LNCAP (cell line): ENCODE measurements around the gene CSF2.

Experiments used
- CTCF ChIP-seq: fragments of 450-650 bp; IDR thresholded peaks from 2 replicates; pipeline ENCODE4 v1.5.1; 2017; ENCODE audit warnings: mild to moderate bottlenecking

The CSF2 gene

DNA sequence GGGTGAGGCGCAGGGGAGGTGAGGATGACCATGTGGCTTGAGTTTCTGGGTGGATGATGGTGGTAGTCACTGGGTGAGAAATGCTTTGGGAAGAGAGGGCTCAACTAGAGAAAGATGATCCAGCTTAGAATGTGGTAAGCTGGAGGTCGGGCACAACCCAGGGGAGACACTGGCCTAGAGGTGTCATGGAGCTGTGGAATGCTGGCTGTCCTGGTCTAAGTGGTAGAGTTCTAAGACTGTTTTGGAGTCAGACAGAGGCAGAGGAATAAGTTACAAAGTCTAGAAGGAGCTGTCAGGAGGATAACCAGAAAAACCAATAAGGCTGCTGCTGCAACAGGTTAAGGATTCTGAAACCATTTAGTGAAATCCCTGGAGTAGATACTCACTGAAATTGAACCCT lies 43.0 kb upstream of the CSF2 start:
- no peak for TF ChIP-seq CTCF

DNA sequence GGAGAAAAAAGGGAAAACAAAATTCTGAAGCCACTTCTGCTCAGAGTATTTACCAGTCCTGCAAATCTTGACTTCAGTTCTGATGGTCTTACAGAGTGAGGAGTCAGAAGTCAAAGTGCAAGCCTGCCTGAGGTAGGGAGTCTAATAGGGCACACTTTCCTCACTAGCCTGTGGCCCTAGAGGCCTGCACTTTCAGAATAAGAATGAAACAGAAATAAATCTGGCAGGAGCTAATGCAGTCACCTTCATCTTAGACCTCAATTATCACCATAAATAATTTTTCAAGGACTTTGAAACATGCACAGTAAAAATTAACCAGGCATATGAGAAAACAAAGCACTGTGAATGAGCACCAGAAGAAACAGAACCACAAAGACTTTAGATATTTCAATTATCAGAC lies 41.4 kb upstream of the CSF2 start:
- TF ChIP-seq CTCF: no peak

DNA sequence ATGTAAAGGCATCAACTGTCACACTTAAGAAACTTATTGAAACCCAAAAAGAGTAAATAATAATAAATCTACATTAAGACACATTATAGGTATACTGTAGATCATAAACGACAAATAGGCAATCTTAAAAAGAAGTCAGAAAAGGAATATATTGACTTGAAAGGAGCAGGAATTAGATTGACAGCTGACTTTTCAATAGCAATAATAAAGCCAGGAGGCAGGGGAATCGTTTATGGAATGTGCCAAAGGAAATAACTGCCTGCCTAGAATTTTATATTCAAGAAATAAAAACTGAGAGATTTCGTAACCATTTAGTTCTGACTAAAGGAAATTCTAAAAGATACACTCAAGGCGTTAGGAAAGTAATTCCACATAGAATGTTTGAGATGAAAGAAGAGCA lies 40.5 kb upstream of the CSF2 start:
- TF ChIP-seq CTCF: no peak

DNA sequence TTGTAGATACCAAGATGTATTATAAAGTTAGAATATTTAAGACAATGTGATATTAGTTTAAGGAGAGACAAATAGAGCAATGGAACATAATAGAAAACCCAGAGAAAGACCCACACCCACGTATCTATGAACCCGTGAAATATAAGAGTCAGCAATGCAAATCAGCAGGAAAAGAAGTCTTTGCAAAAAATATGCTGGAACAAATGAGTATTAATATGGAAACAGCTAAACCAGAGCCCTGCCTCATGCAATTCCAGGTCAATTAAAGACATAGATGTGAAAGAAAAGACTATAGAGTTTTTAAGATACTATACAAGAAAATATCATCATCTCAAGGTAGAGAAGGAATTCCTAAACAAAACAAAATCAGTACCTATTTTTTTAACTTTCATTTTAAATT lies 36.2 kb upstream of the CSF2 start:
- TF ChIP-seq CTCF: no peak

DNA sequence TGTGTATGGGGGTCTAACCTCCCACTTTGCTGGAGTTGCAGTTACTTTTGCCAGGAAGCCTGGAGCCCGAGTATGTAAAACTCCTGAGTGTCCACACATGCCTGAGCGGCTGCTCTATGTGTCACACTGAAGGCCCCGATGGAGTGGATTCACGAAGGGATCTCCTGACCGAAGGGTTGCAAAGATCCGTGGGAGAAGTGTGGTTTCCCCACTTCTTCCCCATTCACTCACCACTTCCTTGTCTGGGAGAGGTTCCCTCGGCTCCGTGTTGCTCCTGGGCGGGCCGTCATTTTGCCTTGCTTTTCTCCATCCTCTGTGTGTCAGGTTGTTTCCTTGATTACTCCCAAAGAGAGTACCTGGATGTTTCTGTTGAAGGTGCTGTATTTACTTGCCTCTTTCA lies 29.4 kb upstream of the CSF2 start:
- TF ChIP-seq CTCF: no peak

DNA sequence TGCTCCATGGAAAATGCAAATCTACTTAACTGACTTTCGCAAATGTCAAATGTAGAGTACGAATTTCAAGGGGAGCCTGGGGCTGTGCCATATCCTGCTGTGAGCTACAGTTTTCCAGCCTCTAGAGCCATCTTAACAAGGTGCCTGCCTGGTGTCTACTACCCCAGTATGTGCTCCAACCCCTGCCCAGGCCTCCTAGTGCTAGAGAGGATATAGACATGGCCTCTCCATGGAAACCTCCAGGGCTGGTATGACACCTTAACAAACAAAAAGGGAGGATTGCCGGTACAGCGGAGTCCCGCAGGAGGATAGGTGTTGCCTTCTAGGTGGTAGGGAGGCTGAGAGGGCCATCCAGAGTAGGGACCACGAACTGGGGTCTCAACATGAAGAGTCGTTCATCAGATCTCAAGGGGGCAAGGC lies 26.7 kb upstream of the CSF2 start:
- no peak for TF ChIP-seq CTCF

DNA sequence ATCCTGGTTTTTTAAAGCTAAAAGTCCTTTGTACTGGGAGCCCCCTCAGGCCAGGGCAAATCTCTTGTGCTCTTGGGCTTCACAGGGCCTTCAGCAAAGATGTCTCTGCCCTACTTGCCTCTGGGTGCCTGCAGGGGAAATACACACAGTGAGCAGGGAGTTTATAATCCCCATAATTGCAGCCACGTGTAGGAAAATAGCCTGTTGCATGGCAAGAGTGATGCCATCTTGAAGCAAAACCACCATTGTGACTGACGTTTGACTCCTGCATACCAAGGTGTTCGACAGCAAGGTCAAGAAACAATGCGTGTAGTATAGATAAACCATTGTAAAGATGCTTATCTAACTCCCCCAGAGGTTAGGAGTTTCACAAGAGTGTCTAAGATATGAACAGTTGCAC lies 24.5 kb upstream of the CSF2 start:
- TF ChIP-seq CTCF: no peak

DNA sequence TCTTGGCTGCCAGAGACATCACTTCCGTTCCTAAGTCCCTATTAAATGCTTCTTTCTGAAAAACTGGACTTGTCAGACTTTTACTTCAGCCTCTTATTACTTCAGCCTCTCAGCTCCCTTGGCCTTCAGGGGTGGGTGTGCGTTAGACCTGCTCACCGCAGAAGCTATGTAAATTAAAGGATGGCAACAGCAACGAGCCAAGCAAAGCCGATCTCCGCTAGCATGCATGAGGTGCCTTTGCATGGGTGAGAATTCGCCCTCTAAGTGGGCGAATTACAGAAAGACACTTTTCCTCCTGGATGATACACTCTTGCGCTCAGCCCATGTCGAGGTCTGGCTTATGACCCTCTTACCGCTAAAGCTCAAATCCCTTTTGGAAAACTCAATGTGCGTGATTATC lies 24.0 kb upstream of the CSF2 start:
- no peak for TF ChIP-seq CTCF
